GM19467 (cell line): ENCODE data around the gene CEP135.
"Not testable (repeated sequence)": the region's sequence is repeated elsewhere in the genome, so short reads cannot be mapped to it uniquely, and the experiment has no call there.

ENCODE experiments used
- ATAC-seq: cut with Tn5 transposase; IDR thresholded peaks from one replicate; pipeline ENCODE4 v1.9.1; 2021; ENCODE audit warnings: mild to moderate bottlenecking, moderate library complexity; ENCODE audit not compliant: unreplicated experiment

The CEP135 gene

DNA sequence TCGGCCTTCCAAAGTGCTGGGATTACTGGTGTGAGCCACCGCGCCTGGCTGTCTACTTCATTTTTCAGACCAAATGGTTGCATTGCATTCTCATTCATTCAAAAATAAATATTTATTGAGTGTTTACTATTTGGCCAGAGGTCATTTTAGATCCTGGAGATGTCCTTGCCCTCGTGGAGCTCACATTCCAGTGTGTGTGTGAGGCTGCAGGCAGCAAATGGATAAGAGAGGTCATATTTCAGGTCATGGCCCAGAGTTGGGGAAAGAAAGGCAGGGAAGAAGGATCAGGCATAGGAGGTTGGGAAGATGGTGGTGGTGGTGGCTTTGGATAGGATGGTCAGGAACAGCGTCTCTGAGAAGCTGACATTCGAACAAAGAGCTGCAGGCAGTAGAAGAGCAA, 119.1 kb downstream of the CEP135 start:
- no peak for ATAC-seq

DNA sequence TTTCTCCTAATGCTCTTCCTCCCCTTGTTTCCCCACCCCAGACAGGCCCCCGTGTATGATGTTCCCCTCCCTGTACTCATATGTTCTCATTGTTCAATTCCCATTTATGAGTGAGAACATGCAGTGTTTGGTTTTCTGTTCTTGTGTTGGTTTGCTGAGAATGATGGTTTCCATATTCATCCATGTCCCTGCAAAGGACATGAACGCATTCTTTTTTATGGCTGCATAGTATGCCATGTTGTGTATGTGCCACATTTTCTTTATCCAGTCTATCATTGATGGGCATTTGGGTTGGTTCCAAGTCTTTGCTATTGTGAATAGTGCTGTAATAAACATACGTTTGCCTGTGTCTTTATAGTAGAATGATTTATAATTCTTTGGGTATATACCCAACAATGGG, 124.0 kb downstream of the CEP135 start:
- not testable (repeated sequence) for ATAC-seq

DNA sequence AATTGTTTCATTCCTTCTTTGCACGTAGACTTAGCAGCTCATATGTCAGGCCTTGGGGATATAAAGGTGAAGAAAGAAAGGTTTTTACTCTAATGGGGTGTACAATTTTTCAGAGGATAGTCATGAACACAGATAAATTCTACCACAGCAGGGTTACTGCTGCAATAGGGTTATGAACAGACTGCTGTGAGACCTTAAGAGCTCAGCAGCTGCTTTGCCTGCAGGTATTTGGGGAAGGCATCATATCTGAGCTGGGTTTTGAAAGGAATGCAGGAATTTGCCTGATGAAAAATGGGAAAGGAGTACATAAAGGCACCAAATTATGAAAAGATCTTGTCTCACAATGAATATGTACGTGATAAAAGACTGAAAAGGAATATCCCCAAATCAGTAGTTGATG, 128.9 kb downstream of the CEP135 start:
- no peak for ATAC-seq

DNA sequence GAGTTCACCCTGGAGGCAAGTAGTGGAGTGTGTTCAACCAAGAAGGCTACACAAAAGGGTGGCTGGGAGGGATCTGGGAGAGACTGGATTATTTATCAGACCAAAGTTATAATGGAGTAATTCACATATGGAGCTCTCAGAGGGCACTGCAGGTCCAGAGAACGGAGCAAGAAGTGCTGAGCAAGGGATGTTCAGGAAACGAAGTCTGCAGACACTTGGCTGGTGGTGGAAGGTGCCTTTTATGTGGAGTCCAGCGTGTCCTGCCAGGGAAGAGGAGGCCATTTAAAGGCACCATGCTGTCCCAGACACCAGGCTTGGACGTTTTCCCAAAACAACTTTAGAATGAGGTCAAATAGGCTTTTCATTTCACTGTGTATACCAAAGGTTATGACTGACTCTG, 130.1 kb downstream of the CEP135 start:
- no peak for ATAC-seq

DNA sequence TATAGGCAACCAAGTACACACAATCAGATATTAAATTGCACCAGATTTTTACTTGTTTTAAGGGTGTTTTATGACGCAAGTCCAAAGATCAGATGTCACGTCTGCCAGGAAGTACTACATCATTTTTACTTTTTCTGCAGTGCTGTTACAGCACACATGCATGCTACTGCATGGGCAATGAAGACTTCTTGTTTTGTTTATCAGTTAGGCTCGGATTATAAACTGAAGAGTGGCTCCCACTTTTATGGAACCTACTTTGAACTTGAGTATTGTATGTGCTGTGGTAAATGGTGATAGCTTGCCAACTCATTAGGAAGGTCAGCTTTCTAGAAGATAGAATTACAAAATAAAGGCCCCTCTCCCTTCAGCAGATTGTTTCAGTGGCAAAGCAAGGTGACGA, 131.6 kb downstream of the CEP135 start:
- no peak for ATAC-seq

DNA sequence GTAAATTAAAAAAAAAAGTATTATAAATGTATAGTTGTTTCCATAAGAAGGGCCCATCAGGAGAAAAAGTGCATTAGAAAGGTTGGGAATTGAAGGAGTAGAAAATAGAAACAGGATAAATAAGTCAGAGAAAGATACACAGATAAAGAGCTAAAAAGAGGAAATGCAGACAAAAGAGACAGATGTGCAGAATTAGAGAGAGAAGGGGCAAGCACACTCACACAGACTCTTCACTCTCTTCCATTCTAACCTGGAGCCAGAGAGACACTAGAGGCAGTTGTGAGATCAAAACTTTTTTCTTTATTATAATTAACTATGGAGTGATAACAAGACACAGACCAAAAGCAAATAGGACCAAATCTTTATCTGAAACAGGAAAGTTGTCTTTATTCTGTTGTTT, 134.1 kb downstream of the CEP135 start:
- no peak for ATAC-seq
